HG02840 (cell line): ENCODE data around the gene TRAPPC6A.

Experiments used
- ATAC-seq: cut with Tn5 transposase; IDR thresholded peaks from one replicate; pipeline ENCODE4 v1.9.1; 2021; ENCODE audit warnings: mild to moderate bottlenecking, moderate library complexity, moderate number of reproducible peaks; ENCODE audit not compliant: unreplicated experiment, low FRiP score

TRAPPC6A gene

GRCh38 chr19:45163751-45164460, 14.1 kb downstream of the TRAPPC6A start:
- no peak for ATAC-seq

DNA sequence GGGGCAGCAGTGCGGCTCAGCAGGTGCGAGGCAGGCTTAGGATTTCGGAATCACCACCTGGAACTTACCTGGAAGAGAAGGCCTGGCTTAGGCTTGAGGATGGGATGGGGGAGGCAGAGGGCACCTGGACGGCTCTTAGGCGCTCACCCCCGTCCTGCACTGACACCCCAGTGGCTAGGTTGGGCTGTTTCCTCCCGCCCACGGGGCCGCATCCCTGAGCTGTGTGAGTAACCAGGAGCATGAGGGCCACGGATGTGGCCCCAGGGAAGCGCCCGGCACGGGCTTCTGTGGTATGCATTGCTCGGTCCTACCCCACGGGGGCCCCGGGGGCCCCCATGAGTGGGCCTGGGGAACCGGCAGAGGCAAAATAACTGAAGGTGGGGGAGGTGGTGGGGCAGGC, 14.9 kb downstream of the TRAPPC6A start:
- no peak for ATAC-seq

DNA sequence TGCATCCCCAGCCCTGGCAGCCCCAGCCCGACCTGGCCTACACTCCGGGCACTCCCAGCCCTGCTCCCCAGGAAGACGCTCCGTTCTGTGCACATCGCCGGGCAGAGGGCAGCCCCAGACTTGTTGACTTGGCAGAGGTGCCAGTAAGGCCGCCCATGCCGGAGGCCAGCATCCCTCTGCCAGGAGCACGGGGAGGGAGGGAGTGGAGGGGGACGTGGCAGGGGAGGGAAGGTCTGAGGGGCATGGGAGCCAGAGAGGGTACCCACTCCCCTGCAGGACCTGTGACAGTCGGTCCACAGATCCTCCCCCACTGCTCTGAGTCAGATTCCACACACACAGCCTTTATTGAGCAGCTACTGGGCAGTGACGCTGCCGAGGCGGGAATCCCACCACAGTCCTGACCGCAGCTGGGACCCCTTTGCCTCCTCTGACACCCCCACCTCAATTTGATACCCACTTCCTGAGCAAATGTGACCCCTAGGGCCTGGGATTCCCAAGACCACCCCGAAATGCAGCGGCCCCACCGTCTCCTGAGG, 15.4 kb downstream of the TRAPPC6A start:
- ATAC-seq = no peak

DNA sequence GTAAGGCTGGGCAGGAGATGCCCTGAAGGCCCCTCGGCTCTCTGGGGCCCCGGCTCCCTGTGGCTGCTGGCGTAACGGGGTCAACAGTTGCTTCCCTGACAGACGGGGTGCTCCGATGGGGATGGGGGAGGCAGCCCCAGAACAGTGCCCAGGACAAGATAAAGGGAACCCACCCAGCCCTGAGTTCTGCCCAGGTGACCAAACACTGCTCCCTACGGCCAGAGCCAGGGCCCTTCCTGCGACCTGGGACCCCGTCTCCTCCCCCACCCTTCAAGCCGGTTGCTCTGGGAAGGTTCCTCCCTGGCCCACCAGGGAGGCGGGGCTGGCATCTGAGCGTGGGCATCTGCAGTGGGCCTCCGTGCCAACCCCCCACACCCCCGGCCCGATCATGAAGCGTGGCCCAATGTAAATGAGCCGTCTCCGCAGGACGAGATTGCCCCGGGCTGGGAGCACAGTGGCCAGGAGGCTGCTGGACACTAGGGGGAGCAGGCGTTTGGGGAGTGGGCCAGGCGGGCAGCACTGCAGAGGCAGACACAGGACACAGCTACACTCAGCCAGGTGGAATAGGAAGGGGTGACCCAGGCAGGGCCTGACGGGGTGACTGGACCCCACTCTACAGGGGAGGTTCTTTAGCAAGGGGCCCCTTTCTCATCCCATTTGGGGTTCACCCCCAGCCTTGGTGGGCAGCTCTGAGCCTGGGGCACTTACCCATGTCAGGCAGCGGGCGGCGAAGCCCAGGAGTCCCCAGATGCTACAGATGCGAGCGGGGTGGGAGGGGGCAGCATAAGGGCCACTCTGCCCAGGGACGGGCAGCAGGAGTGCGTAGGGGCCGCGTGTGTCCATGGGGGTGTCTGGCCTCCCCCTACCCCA, 16.1 kb downstream of the TRAPPC6A start:
- no peak for ATAC-seq

- ATAC-seq = no peak
These were observed 16.9 kb downstream of the TRAPPC6A start, which contains the start of gene NKPD1 for GRCh38 chr19:45160870-45161737. NKPD1 (minus strand) TSS chr19:45160982; CDS start chr19:45160150, 832 bp downstream.

DNA sequence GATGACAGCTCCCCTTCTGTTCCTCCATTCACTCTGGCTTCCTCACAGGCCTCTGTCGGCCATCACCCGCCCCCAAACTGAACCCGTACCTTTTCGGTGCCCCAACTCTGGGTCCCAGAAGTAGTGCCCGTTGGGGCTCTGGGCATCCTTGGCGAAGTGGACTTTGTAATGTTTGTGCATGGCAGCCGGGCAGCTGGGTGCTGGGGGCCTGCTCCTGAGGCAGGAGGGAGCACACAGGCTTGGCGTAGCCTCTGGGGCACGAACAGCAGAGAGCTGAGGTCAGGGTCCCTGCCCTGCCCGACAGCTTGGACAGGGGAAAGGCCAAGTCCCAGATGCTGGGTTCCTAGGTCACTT, 18.1 kb downstream of the TRAPPC6A start:
- ATAC-seq = no peak

- ATAC-seq = no peak
These were observed 18.6 kb downstream of the TRAPPC6A start for GRCh38 chr19:45159210-45159970.

DNA sequence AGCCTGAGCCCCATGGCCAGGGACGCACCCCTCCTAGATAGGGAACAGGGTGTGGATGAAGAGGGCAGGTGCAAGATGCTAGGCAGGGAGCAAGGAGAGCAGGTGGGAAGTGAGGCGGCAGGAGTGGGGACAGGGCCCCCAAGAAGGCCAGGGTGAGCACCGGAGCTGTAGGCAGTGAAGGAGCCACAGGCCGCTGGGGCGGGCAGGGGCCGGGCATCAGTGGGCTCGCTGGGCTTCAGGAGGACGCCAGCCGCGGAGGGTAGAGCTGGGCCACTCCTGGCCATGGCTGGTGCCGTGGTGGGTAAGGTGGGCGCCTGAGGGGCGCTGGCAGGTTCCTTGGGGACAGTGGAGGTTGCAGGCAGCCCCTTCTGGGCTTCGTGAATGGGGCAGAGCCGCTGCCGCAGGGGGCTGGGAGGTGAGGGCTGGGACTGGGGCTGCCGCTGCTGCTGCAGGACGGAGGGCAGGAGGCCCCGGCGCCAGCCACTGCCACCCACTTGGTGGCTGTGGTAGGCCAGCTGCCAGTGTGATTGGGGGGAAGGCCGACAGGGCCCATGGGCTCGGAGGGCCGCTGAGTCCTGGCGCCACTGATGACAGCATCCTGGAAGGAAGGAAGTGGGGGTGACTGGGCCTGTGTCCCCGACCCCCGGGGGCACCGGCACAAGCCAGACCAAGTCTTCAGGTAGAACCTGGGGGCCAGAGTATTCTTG, 19.4 kb downstream of the TRAPPC6A start:
- no peak for ATAC-seq

DNA sequence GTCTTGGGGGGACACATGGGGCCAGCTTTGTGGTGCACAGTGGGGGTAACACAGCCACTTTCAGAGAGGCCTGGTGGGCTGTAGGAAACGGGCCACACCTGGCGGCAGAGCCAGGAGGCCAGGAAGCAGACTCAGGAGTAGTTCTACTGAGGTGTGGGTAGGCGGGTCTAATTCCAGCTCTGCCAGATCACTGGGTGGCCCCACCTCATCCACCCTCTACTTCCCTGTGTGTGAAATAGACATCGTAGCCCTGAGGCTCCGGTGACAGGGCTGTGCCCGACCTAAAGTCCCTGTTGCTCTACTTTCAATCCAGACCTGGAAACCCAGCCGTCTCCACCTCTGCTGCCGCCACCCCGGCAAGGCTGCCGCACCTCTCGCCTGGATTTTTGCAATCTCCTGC, 21.3 kb downstream of the TRAPPC6A start:
- no peak for ATAC-seq

- ATAC-seq = no peak
These were observed 21.9 kb downstream of the TRAPPC6A start for GRCh38 chr19:45156011-45156630.

- ATAC-seq = no peak
These were observed 23.8 kb downstream of the TRAPPC6A start for GRCh38 chr19:45154064-45154827.

DNA sequence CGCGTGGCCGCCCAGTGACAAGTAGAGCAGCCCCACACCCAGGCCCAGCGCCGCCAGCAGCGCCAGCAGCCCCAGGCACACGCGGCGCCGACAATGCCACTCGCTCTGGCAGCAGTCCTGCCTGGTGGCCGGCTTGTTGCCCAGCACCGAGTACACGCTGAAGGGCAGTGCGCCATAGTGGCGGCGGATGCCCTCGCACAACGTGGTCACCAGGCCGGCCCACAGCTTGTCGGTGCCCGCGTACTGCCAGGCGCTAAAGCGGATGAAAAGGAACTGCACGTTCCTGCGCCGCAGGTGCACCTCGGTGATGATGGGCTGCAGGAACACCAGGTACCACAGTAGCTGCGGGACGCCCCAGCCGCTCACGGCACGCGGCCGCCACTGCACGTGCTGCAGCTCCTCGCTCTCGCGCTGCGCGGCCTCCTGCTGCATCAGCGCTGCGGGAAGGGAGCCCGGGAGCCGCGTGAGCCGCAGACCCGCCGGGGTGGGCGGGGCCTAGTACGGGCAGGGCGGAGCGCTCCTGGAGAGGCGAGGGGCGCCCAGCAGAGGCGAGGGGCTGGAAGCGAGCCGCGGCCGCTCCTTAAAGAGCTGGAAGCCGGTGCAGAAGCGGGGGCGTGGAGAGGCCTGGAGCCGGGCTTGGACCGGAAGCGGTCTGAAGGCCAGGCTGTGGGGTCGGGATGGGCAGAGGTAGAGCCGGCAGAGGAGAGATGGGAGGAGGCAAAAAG, 24.5 kb downstream of the TRAPPC6A start:
- no peak for ATAC-seq

- ATAC-seq = no peak
These were observed 25.3 kb downstream of the TRAPPC6A start for GRCh38 chr19:45152504-45153338.

GRCh38 chr19:45151821-45152503, 26.1 kb downstream of the TRAPPC6A start:
- ATAC-seq = no peak

GRCh38 chr19:45151320-45151719, 26.7 kb downstream of the TRAPPC6A start:
- no peak for ATAC-seq

GRCh38 chr19:45150751-45151281, 27.2 kb downstream of the TRAPPC6A start:
- ATAC-seq = no peak
